DND-41 (cell line): Measurements from ENCODE around the gene TMEM263.

Source experiments
- ATAC-seq: fragments of 200-7000 bp; cut with Tn5 transposase; 3 replicates; pipeline ENCODE4 v1.9.1; 2021; ENCODE audit warnings: low read depth; ENCODE audit not compliant: insufficient read depth
- DNase-seq: peaks from one replicate; pipeline ENCODE4 v3.0.0-alpha.2; 2020
- H2AFZ ChIP-seq: 2 replicates; pipeline ENCODE4 v1.6.0; 2012; ENCODE audit warnings: low read depth, low read length
- H3K27ac ChIP-seq: 2 replicates; pipeline ENCODE4 v1.5.1; 2012; ENCODE audit warnings: low read length, inconsistent platforms
- H3K27me3 ChIP-seq: fragments of 200-600 bp; sonication (generic); 2 replicates; pipeline ENCODE4 v1.6.0; 2012; ENCODE audit warnings: low read length, mild to moderate bottlenecking, inconsistent platforms; ENCODE audit not compliant: insufficient read depth, poor library complexity
- H3K36me3 ChIP-seq: 2 replicates; pipeline ENCODE4 v1.5.1; 2012; ENCODE audit warnings: low read length, inconsistent platforms; ENCODE audit not compliant: insufficient read depth
- H3K4me1 ChIP-seq: 2 replicates; pipeline ENCODE4 v1.5.1; 2012; ENCODE audit warnings: mild to moderate bottlenecking, low read length; ENCODE audit not compliant: insufficient read depth
- H3K4me2 ChIP-seq: 2 replicates; pipeline ENCODE4 v1.6.0; 2012; ENCODE audit warnings: mild to moderate bottlenecking, moderate library complexity, low read length, inconsistent platforms; ENCODE audit not compliant: insufficient read depth
- H3K4me3 ChIP-seq, 2 experiments: fragments of 200-600 bp in 1 of 2; shearing (Covaris generic) in 1 of 2; 2 replicates each; pipeline ENCODE4 v1.5.1; 2012 to 2016; ENCODE audit warnings: inconsistent platforms in 2 of 2, low read length in 2 of 2, mild to moderate bottlenecking in 2 of 2, low read depth in 1 of 2, moderate library complexity in 1 of 2
- H3K79me2 ChIP-seq: 2 replicates; pipeline ENCODE4 v1.6.0; 2012; ENCODE audit warnings: low read length, inconsistent platforms; ENCODE audit not compliant: insufficient read depth
- H3K9ac ChIP-seq: 2 replicates; pipeline ENCODE4 v1.6.0; 2012; ENCODE audit warnings: low read depth, mild to moderate bottlenecking, inconsistent platforms, low read length, moderate library complexity
- H3K9me3 ChIP-seq: 2 replicates; pipeline ENCODE4 v1.5.1; 2012; ENCODE audit warnings: low read length, moderate library complexity, mild to moderate bottlenecking, inconsistent platforms; ENCODE audit not compliant: insufficient read depth, severe bottlenecking
- H4K20me1 ChIP-seq: 2 replicates; pipeline ENCODE4 v1.6.0; 2012; ENCODE audit warnings: low read length; ENCODE audit not compliant: insufficient read depth
- CTCF ChIP-seq: IDR thresholded peaks from 2 replicates; pipeline ENCODE4 v1.5.1; 2012; ENCODE audit warnings: borderline replicate concordance, low read length, moderate library complexity, mild to moderate bottlenecking; ENCODE audit not compliant: poor library complexity, severe bottlenecking; ENCODE audit errors: extremely low read depth
- EZH2 ChIP-seq: IDR thresholded peaks from 3 replicates; pipeline ENCODE4 v1.6.1; 2012; ENCODE audit warnings: borderline replicate concordance, low read depth, mild to moderate bottlenecking, moderate library complexity, low read length, inconsistent platforms; ENCODE audit not compliant: severe bottlenecking

TMEM263 gene

GRCh38 chr12:106907846-106908245 is 47.9 kb upstream of the TMEM263 start:
- Histone ChIP-seq H3K4me1 (peaks cover 3% of the 10 kb centered on the region; the same call in 1 of the 2 replicates), H3K79me2 (no peaks in the 10 kb centered on the region), H3K4me2 (no peak overlapping the region), H3K27ac (no peak overlapping the region), H4K20me1 (no peaks in the 10 kb centered on the region), H3K27me3 (no peaks in the 10 kb centered on the region), H3K4me3 (no peak overlapping the region), H3K9me3 (no peaks in the 10 kb centered on the region), H3K36me3 (no peaks in the 10 kb centered on the region), H2AFZ (no peak overlapping the region), H3K9ac (no peak overlapping the region)
- DNase-seq: no peak
- ATAC-seq: no peak
- TF ChIP-seq CTCF (no peak), EZH2 (no peak)

GRCh38 chr12:106908561-106908960 is 47.1 kb upstream of the TMEM263 start:
- TF ChIP-seq CTCF (no peak), EZH2 (no peak)
- no peak overlapping the region for H3K27ac ChIP-seq
- no peaks in the 10 kb centered on the region for H3K27me3 ChIP-seq
- H3K4me2 ChIP-seq: no peak overlapping the region
- H2AFZ ChIP-seq: no peak overlapping the region
- H3K9me3 ChIP-seq: no peaks in the 10 kb centered on the region
- no peak for DNase-seq
- no peaks in the 10 kb centered on the region for H3K4me1 ChIP-seq
- no peaks in the 10 kb centered on the region for H3K79me2 ChIP-seq
- H3K36me3 ChIP-seq: no peaks in the 10 kb centered on the region
- H3K4me3 ChIP-seq: no peak overlapping the region
- ATAC-seq: no peak
- H4K20me1 ChIP-seq: no peaks in the 10 kb centered on the region
- H3K9ac ChIP-seq: no peak overlapping the region

- H3K27ac ChIP-seq: no peak overlapping the region
- no peaks in the 10 kb centered on the region for H3K27me3 ChIP-seq
These were observed 45.5 kb upstream of the TMEM263 start for GRCh38 chr12:106910202-106910601.

More at GRCh38 chr12:106910202-106910601, 45.5 kb upstream of the TMEM263 start:
- TF ChIP-seq CTCF: no peak
- no peak for TF ChIP-seq EZH2
- H3K9me3 ChIP-seq: no peaks in the 10 kb centered on the region
- H3K79me2 ChIP-seq: no peaks in the 10 kb centered on the region
- H3K9ac ChIP-seq: no peak overlapping the region
- no peaks in the 10 kb centered on the region for H4K20me1 ChIP-seq
- DNase-seq: no peak
- H3K4me3 ChIP-seq: no peak overlapping the region
- no peak overlapping the region for H2AFZ ChIP-seq
- H3K4me2 ChIP-seq: no peak overlapping the region
- ATAC-seq: peak; percentile 39; the same call in 1 of the 3 replicates
- no peaks in the 10 kb centered on the region for H3K36me3 ChIP-seq
- peaks cover 3% of the 10 kb centered on the region; the same call in 1 of the 2 replicates for H3K4me1 ChIP-seq
